Upper lobe of left lung (tissue), 4 donors: ENCODE results near the gene KMT2C.

Experiments
- EP300 ChIP-seq, 4 donors: sonication (generic); formaldehyde crosslinking; IDR thresholded peaks; one replicate each; pipeline ENCODE4 v1.5.1; 2017; ENCODE audit warnings: antibody characterized with exemption in 4 of 4, control low read depth in 2 of 4
- POLR2A ChIP-seq, 4 donors: fragments of 450-650 bp; IDR thresholded peaks; one replicate each; pipeline ENCODE4 v1.5.1; 2016 to 2017; ENCODE audit warnings: antibody characterized with exemption in 4 of 4, mild to moderate bottlenecking in 2 of 4
- POLR2AphosphoS5 ChIP-seq, 2 donors: sonication (generic); formaldehyde crosslinking; IDR thresholded peaks; one replicate each; pipeline ENCODE4 v1.5.1; 2017; ENCODE audit warnings: antibody characterized with exemption in 2 of 2
- TF ChIP-seq, protein P1 (sequence below), 6 experiments: fragments of 450-650 bp in 4 of 6; fragments of 200-600 bp in 2 of 6; sonication (generic) in 2 of 6; IDR thresholded peaks; one replicate each; pipeline ENCODE4 v1.5.1; 2016 to 2019; ENCODE audit warnings: antibody characterized with exemption in 6 of 6

DNA sequence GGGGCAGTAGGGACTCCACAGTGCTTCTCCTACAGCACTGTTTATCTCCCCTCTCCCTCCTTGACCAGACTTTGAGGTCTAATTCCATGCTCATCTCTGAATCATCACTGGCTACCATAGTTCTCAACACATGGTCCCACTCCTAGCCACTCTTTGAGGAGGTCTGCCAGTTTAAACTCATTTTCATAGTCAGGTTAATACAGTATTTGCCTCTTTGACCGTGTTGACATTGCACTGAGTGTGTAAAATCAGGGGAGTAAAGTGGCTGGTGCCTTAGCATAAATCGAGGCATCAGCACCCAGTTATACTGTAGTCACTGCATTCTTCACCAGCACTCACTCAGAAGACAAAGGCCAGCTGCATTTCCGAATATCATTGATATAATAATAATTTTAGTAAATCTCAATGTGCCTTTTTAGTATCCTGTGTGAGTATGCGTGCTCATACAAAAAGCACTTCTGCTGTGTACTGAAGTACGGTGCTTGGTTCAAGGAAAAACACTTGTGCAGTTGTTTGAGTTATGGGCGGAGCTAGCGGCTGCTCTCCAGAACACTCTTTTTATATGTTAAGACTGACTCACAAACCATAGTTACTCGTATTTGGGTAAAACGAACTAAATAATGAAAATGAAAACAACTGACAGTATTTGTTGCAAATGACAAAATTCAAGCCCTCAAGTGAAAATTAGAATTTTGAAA, 320.6 kb downstream of the KMT2C start:
- TF ChIP-seq, protein P1, sequence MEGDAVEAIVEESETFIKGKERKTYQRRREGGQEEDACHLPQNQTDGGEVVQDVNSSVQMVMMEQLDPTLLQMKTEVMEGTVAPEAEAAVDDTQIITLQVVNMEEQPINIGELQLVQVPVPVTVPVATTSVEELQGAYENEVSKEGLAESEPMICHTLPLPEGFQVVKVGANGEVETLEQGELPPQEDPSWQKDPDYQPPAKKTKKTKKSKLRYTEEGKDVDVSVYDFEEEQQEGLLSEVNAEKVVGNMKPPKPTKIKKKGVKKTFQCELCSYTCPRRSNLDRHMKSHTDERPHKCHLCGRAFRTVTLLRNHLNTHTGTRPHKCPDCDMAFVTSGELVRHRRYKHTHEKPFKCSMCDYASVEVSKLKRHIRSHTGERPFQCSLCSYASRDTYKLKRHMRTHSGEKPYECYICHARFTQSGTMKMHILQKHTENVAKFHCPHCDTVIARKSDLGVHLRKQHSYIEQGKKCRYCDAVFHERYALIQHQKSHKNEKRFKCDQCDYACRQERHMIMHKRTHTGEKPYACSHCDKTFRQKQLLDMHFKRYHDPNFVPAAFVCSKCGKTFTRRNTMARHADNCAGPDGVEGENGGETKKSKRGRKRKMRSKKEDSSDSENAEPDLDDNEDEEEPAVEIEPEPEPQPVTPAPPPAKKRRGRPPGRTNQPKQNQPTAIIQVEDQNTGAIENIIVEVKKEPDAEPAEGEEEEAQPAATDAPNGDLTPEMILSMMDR (IDR thresholded peaks at IDR 0.05), result no peak
- TF ChIP-seq POLR2A (IDR thresholded peaks at IDR 0.05), result no peak
- TF ChIP-seq POLR2AphosphoS5 (IDR thresholded peaks at IDR 0.05), result no peak
- no peak for TF ChIP-seq EP300 (IDR thresholded peaks at IDR 0.05)
